GM21723 (cell line): ENCODE measurements around the gene ACKR3.
A peak's percentile ranks its signal among the peaks of the same experiment; 100 is the strongest.

Experiments
- ATAC-seq: cut with Tn5 transposase; IDR thresholded peaks from one replicate; pipeline ENCODE4 v1.9.1; 2021; ENCODE audit warnings: mild to moderate bottlenecking, moderate library complexity; ENCODE audit not compliant: unreplicated experiment

The ACKR3 gene

DNA sequence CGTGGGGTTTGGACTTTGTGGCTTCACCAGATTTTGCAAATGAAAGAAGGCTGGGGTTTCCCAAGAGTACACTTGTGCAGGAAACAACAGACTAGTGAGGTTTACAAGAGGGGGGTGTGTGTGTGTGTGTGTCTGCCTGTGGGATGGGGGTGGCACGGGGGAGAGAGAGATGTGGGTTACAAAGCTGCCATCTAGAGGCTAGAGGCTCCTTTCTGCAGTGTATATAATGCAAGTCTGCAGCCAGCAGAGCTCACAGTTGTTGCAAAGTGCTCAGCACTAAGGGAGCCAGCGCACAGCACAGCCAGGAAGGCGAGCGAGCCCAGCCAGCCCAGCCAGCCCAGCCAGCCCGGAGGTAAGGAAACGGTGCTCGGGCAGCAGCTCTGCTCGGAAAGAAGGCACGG, at the start of gene ACKR3:
Gene ACKR3, plus strand, starts transcription at position 253 of the 401 bp plus-strand sequence. CDS start 10,641 bp downstream, outside the sequence.
- ATAC-seq: peak; percentile 80

DNA sequence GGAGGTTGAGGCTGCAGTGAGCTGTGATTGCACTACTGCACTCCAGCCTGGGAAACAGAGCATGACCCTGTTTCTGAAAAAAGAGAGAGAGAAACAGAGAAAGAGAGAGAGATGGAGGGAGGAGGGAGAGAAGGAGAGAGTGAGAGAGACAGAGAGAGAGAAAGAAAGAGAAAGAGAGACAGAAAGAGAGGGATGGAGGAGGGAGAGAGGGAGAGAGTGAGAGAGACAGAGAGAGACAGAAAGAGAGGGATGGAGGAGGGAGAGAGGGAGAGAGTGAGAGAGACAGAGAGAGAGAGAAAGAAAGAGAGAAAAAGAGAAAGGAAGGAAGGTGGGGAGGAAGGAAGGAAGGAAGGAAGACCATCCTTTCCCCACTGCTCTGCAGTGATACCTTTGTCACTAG, 48.1 kb upstream of the ACKR3 start:
- no peak for ATAC-seq

DNA sequence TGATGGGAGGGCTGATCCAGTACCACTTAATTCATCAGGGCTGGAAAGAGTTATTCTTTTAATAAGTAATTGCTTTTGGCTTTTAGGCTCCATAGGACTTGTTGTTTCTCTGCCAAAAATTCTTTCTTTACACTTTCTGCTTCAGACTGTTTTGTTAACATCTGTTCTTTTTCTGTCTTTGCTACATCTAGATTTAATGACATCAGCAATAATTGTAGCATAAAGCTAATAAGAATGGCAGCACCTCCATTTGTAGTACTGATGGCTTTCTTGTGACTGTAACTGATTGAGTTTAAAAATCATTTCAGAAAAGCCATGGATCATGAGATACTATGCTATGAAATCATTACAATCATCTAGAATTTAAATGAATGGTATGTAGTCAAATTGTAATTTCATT, 46.4 kb upstream of the ACKR3 start:
- ATAC-seq: no peak

DNA sequence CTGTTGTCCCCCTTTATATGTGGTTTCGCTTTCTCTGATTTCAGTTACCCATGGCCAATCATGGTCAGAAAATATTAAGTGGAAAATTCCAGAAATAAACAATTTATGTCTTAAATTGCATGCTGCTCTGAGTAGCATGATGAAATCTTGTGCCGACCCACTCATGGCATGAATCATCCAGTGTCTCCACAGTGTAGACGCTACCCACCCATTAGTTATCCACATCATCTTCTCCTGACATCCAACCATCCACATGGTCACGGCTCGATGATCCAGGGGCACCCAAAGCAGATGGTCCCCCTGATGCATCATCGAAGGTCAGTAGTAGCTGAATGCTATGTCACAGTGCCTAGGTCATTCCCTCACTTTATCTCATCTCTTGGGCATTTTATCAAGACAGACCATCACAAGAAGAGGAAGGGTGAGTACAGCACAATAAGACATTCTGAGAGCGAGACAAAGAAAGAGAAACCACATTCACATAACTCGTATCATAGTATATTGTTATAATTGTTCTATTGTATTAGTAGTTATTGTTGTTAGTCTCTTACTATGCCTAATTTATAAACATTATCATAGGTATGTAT, 44.1 kb upstream of the ACKR3 start:
- no peak for ATAC-seq

DNA sequence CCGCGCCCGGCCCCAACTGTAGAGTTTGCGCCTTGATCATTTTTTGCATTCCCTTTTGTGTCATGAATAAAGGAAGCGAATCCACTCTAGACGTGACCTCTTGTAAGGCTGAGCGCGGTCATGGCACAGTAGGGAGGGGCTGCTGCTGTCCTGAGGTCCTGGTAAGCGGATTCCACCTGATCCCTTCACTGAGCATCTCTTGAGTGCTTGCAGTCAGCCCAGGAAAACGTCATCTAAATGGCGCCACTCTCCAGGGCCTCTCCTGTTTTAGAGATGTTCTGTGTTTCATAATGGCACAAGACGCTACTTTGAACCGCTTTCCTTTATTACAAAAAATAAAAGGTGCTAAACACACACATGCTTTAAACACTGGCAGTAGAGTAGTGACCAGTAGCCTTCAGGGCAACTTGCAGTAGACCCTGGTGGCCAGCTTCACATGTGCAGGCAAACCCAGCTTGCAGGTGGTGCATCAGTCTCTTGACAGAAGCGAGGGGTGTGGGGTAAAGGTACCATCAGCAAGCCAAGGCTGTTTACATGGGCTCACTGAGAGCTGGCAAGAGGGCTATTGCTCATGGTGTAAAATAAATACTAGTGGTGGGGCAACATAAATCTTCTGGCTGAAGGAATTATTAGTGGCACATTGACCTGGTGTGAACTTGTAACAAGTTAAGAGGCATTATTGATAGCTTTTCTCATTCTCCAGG, 43.0 kb upstream of the ACKR3 start:
- no peak for ATAC-seq

DNA sequence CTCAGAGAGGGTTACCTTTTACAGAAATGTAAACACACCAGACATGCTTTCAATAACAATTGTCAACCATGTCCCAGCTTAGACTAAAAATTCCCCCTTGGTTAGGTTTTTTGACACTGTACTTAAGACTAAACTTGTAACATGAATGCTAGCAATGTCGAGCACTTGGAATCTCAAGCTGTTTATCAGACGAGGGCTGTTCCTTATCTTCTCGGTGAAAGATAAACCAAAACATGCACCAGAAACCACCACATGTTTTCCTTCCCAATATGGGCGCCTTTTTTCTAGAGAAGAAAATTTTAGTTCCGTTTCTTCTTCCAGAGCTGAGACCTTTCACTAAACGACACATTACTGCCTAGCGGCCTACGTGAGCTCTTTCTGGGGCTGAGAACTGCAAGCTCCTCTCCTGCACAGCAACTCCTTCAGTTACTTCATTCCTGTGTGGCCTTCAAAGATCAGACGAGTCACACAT, 42.4 kb upstream of the ACKR3 start:
- ATAC-seq: no peak

DNA sequence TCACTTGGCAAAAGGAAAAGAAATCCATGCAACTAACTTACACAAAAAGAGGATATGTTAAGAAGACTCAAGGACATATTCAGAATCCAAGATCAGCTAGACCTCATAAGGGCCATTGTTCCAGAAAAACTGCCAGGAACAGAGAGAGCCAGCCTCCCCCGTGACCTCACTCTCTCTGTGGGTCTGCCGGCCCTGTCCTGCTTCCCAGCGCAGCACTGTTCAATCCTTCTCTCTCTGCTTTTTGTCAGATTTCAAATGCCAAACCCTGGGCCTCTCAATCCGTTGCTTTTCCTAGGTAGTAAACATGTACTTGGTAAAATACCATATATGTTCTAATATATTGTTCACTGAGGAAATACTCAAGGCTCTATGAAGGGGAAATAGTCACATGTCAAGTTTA, 40.0 kb upstream of the ACKR3 start:
- ATAC-seq: no peak

DNA sequence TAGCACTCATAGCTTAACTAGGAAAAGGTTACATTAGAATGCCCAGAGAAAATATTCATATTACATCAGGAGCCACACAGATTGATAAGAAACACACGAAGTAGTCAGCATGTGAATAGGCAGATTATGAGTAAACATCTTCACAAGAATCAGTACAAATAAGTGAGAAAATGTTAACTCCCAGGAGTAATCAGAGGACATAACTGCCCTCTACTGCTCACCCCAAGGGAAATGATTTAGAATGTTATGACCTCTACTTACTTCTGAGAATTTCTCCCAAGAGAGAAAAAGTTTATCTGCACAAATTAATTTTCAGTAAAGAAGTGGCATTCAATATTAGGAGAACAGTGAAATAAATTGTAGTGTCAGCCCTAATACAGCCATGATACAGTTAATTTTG, 39.1 kb upstream of the ACKR3 start:
- no peak for ATAC-seq

DNA sequence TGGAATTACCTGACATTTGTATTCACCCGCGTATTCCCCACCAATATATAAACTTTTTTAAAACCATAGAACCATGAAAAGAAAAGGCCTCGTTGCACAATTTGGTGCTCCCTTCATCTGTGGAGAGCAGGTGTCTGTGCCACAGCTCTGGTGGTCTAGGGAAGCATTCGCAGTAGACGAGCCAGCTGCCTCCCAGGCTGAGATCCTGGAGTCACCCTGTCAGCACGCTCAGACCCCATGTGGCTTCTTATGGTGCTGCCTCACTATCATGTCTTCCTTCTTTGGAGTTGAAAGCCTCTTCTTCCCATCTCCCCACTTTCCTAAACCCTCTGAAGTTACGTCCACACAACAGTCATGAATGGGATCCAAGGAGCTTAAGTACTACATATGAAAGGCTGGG, 38.4 kb upstream of the ACKR3 start:
- no peak for ATAC-seq

DNA sequence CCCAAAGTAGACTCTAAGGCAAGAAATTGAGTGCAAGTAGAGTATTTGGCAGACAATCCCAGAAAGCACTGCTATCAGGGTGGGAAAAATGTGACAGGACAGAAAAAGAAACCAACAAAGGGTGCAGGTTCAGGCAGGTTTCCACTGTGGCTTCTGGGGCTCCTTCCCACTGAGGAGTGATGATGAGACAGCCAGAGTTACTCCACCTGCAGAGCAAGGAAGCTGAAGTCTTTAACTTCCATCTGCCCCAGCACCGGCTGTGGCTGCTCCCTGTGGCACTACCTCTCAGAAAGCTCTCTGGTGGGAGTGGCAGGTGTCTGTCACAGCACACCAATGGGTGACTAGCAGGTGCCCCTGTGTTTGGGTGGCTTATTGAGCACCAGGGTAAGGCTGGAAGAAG, 37.6 kb upstream of the ACKR3 start:
- ATAC-seq: no peak

DNA sequence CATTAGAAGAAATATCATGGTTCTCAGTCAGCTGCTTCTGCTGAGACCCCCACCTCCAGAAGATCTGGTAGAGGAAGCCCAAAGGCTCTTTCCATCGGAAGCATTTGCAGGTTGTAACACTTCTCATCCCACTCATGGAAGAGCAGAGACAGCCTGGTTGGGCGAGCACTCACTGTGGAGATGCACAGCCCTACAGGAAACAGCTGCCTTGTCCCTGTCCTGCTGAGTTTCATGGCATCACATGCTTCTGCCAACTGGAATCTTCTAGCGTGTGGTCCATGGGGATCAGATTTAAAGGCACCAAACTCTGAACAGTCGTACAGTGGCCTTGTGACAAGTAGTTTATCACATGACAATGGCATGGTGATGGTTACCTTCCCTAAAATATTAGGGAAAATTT, 36.3 kb upstream of the ACKR3 start:
- no peak for ATAC-seq

DNA sequence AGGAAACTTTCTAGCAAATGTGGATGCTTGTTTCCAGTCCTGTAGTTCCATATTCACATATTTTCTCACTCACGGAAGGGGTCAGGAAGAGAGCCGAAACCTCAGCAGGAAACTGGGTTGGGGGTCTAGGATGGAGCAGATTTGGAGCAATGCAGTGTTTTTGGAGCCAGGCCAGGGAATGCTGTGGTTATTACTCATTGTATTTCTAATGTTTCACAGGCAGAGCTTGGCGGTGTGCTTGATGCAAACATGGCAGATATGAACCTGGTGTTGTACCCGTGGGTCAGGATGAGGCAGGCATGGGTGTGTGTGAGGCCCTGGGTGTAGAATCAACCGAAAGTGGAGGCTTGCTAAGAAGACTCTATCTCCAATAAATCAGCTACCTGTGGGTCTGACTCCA, 34.6 kb upstream of the ACKR3 start:
- ATAC-seq: no peak

DNA sequence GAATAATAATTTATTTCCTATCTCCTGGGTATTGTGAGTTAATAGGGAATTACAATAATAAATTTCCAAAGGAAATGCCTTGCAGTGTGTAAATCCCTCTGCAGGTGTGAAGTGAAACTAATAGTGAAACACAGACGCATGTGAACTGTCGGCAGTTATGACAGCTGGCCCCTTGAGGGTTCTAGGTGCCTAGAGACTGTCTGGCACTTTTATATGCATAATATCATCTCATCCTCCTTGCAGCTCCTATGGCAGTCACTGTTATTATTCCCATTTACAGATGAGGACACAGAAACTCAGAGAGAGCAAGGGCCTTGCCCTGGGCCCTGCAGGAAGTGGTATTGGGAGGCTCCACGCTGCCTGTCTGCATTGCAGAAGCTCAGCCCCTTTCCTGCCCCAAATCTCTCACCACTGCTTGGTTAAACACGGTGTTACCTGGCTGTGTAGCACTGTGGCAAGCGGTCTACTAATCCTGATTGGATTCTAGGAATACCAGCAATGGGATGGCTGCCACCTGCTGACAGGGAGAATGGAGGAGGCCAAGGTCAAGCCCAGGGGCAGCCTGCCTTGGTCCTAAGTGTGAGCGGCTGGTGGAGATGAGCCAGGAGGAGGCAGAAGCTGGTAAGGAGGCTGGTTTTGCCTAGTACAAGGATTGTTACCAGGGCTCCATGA, 32.8 kb upstream of the ACKR3 start:
- ATAC-seq: no peak

DNA sequence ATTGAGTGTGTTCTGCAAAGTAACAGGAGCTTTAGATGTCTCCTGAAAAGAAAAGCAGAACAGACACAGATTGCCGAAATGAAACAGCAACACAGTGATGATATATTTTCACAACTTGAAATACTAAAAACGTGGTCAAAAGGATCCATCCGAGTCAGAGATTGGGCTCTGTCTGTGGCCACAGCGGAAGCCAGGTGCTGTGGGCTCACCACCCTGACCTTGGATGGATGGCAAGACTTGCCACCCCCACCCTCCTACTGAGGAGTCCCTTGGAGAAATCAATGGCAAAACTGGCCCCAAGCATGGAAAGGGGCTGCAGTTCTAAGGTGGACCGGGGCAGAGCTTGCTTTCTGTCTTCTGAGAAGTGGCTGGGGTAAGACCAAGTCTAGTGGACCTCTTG, 31.4 kb upstream of the ACKR3 start:
- no peak for ATAC-seq

DNA sequence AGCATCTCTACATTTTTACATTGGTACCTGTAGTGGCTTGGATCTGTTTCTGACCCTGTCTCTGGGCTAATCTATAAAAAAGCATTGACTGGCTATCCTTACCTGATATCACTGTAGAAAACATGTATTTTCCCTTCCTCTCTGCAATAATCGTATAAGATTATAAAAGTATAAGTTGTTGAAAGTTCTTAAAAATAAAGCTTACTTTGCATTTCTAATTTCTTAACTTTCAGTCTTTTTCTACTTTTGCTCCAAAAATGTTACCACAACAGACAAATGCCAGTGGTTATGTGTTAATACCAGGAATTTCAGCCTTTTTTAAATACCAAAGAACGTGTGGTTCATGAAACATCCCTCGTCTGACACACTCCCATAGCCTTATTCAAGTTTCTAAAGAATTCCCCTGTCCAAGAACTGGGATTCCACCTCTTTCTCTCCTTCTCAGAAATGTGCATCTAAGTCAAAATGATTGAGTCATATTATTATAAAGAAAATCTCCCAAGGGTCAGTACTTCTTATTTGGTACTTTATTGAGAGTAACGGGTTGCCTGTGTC, 28.5 kb upstream of the ACKR3 start:
- ATAC-seq: no peak

DNA sequence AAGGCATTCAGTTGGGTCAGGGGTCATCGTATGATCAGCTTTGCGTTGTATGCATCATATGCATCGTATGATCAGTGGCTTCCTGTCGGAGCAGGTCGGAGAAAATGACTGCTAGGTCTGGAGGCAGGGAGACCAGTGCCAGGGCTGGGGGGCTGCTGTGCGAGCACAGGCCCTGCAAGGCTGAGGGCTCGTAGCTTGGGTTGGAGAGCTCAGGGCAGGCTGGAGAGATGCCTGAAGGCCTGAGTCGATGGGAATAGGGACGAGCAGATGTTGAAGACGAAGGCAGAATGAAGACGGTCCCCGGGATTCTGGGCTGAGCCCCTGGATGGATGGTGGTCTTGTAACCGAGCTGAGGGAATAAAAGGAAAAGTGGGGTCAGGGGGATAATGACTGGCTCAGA, 25.3 kb upstream of the ACKR3 start:
- no peak for ATAC-seq

DNA sequence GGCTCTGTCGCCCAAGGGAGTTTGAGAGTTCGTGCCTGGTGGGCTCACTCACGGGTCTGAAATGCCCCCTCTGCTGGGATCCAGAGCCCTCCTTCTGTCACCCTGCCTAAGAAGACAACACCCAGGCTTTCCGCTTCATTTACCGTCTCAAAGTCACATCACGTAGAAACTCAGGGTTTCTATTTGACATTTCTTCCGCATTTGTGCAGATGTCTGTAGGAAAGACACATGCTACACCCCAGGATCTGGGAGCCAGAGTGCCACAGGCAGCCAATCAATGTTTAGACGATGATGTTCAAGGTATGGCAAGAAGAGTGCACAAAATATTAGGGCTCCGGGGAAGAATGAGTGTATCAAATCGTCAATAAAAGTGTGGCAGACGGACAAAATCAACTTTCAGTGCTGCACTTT, 24.4 kb upstream of the ACKR3 start:
- peak; percentile 59 for ATAC-seq

DNA sequence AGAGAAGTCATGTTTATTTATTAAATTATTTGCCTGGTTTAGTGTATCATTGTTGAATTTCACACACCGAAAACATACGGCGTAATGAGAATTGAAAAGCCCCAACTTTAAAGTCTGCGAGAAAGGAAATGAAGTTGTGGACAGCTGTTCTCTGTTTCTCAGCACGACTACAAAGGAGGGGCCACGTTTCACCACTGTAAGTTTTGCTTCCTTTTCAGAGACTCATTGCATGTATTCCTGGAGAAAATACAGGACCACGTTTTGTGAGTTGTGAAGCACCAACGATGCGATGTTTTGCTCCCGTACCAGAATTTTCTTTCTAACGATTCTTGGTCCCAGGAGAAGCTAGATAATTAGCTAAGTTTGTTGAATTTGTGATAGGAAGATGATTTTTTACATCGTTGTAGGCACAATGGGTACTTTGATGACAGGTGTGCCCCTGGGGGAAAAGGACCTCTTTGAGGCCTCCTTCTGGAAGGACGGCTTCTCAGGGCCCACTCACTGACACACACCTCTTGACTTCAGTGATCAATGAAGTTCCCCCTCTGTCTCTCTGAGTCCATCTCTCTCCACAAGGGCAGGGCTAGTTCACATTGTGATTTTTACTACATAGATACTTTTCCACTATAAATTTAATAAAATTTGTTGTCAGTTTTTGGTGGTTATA, 23.7 kb upstream of the ACKR3 start:
- peak; percentile 76 for ATAC-seq

DNA sequence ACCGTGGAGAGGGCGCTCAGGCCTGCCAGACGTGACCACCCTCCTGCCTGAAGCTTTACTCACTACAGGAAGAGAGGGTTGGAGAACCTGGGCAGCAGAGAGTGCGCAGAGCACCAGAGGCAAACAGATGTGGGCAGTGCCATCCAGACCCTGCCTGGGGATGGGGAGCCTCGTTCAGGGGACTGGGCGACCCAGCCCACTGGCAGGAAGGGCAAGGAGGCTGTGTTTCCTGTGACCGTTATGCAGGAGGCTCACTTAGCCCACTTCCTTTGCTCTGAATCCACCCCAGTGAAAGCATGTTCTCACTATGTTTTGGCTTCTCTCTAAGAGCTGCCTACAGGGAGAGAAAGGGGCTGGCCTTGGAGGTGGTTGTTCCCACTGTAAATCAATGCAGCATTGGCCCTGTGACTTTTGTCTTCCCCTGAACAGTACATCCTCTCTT, 23.0 kb upstream of the ACKR3 start:
- ATAC-seq: no peak

DNA sequence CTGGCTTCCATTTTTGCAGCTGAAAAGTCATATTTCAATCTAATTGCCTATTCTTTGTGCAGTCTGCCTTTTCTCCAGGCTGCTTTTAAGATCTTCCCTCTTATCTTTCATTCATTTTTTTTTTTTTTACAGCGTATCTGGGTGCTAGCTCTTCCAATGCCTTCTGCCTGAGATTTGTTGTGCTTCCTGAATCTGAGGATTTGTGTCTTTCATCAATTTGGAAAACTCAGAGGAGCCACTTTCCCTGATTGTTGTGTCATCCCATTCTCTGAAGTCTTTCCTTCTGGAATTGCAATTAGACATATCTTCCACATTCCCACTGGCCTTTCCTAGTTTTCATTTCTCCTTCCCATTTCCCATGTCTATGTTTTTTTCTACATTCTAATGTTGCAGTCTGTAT, 21.9 kb upstream of the ACKR3 start:
- ATAC-seq: no peak

DNA sequence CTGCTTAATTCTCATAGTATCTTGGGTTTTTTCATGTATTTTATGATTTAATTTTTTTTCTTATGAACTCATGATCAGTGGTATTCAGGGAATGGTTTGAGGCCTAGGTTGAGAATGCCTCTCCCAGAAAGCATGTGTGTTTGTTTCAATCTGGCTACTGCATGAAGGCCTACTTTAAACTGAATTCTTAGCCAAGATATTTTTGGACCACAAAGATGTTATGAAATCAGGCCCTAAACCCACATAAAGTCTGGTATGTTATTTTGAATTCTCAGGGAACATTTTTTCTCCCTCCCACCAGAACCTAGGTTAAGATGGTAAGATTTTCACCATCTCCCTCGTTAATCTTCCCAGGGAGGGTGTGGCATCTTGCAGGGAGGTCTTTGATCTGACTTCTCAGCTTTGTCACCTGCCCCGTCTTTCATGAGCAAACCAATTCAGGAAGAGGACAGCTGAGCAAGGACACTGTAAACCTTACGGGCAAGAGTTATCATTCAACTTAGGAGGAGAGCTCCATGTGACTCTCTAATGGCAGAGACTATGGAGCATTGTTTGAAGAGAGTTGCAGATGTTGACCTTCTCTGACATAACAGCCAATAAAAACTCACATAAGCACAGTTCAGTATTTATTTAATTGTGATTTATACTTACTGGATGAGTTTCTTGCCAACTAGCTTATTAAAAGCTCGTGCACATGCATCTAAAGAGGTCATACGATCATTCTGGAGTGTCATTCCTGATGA, 21.3 kb upstream of the ACKR3 start:
- no peak for ATAC-seq
